Loucy (cell line): ENCODE data around the gene HIVEP2.

Experiments used
- EZH2phosphoT487 ChIP-seq: fragments of 200-600 bp; IDR thresholded peaks from 2 replicates; pipeline ENCODE4 v1.6.1; 2018; ENCODE audit warnings: antibody characterized with exemption, mild to moderate bottlenecking, moderate library complexity, borderline replicate concordance
- TF ChIP-seq, protein P1 (sequence below): fragments of 200-600 bp; sonication (generic); conservative IDR thresholded peaks from 2 replicates; pipeline ENCODE4 v1.5.1; 2014; ENCODE audit warnings: mild to moderate bottlenecking, antibody characterized with exemption, low read length

GRCh38 chr6:142835787-142836535 is 109.0 kb downstream of the HIVEP2 start:
- TF ChIP-seq, protein P1, sequence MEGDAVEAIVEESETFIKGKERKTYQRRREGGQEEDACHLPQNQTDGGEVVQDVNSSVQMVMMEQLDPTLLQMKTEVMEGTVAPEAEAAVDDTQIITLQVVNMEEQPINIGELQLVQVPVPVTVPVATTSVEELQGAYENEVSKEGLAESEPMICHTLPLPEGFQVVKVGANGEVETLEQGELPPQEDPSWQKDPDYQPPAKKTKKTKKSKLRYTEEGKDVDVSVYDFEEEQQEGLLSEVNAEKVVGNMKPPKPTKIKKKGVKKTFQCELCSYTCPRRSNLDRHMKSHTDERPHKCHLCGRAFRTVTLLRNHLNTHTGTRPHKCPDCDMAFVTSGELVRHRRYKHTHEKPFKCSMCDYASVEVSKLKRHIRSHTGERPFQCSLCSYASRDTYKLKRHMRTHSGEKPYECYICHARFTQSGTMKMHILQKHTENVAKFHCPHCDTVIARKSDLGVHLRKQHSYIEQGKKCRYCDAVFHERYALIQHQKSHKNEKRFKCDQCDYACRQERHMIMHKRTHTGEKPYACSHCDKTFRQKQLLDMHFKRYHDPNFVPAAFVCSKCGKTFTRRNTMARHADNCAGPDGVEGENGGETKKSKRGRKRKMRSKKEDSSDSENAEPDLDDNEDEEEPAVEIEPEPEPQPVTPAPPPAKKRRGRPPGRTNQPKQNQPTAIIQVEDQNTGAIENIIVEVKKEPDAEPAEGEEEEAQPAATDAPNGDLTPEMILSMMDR, result no peak
- no peak for TF ChIP-seq EZH2phosphoT487
